SK-N-SH (cell line): ENCODE results near the gene NCOR2. TPM values are rescaled to one million over a fixed set of nuclear protein-coding genes. Genes with fewer than 3 reads are reported as not detected.

Experiments
- CTCF ChIA-PET: fragments of 300-600, 350-600 bp; formaldehyde crosslinking; extraction: SDS; loops from one replicate; lab custom pipeline; 2021; lab: Yijun Ruan, JAX
- POLR2A ChIA-PET: fragments of 350-600 bp; sonication (Branson Sonifier 250); formaldehyde crosslinking; extraction: SDS; loops from one replicate; lab custom pipeline; 2020; ENCODE audit warnings: antibody characterized with exemption, inconsistent platforms; lab: Yijun Ruan, JAX
- DNase-seq: peaks from one replicate; pipeline ENCODE4 v3.0.0; 2012
- H2AFZ ChIP-seq: fragments of 200-600 bp; sonication (generic); 2 replicates; pipeline ENCODE4 v1.8.1; 2016; ENCODE audit warnings: antibody characterized with exemption, mild to moderate bottlenecking, low read depth
- H3F3A ChIP-seq: fragments of 200-600 bp; sonication (generic); replicated peaks from 2 replicates; pipeline ENCODE3; 2016; ENCODE audit warnings: antibody characterized with exemption, mild to moderate bottlenecking; ENCODE audit not compliant: insufficient read depth
- H3K27ac ChIP-seq, 2 experiments: fragments of 200-500 bp in 1 of 2; fragments of 200-600 bp in 1 of 2; sonication (Bioruptor generic) in 1 of 2; sonication (generic), shearing (Covaris generic) in 1 of 2; 2 replicates each; pipeline versions ENCODE4 v1.5.1 to v1.6.1; 2014 to 2016; ENCODE audit warnings: low read depth in 2 of 2, inconsistent platforms in 1 of 2, low read length in 1 of 2, mild to moderate bottlenecking in 1 of 2, mixed read lengths in 1 of 2
- H3K27me3 ChIP-seq: fragments of 200-600 bp; sonication (generic), shearing (Covaris generic); 2 replicates; pipeline ENCODE4 v1.6.1; 2016; ENCODE audit warnings: mixed run types; ENCODE audit not compliant: insufficient read depth
- H3K36me3 ChIP-seq, 2 experiments: fragments of 200-500 bp in 1 of 2; fragments of 200-600 bp in 1 of 2; sonication (Bioruptor generic) in 1 of 2; sonication (generic) in 1 of 2; replicated peaks in 1 of 2; 2 replicates each; pipeline versions ENCODE3 to v1.5.1; 2014 to 2016; ENCODE audit warnings: low read length in 1 of 2, mild to moderate bottlenecking in 1 of 2; ENCODE audit not compliant: insufficient read depth in 2 of 2, control insufficient read depth in 1 of 2
- H3K4me1 ChIP-seq, 2 experiments: fragments of 200-500 bp in 1 of 2; fragments of 200-600 bp in 1 of 2; sonication (Bioruptor generic) in 1 of 2; sonication (generic), shearing (Covaris generic) in 1 of 2; 2 replicates each; pipeline versions ENCODE4 v1.5.1 to v1.6.1; 2014 to 2016; ENCODE audit warnings: low read depth in 1 of 2, low read length in 1 of 2, mixed run types in 1 of 2; ENCODE audit not compliant: insufficient read depth in 2 of 2, control insufficient read depth in 1 of 2
- H3K4me2 ChIP-seq: fragments of 200-600 bp; sonication (generic), shearing (Covaris generic); 2 replicates; pipeline ENCODE4 v1.6.1; 2017; ENCODE audit warnings: mixed run types
- H3K4me3 ChIP-seq, 2 experiments: fragments of 200-500 bp in 1 of 2; fragments of 200-600 bp in 1 of 2; sonication (Bioruptor generic) in 1 of 2; sonication (generic), shearing (Covaris generic) in 1 of 2; 2 replicates each; pipeline versions ENCODE4 v1.5.1 to v1.8.1; 2014 to 2016; ENCODE audit warnings: low read depth in 2 of 2, inconsistent platforms in 1 of 2, low read length in 1 of 2, mild to moderate bottlenecking in 1 of 2, mixed read lengths in 1 of 2, moderate library complexity in 1 of 2
- H3K79me2 ChIP-seq: fragments of 200-600 bp; sonication (generic); 2 replicates; pipeline ENCODE4 v1.8.1; 2017; ENCODE audit warnings: mild to moderate bottlenecking; ENCODE audit not compliant: insufficient read depth
- H3K9ac ChIP-seq: fragments of 200-600 bp; sonication (generic); 2 replicates; pipeline ENCODE4 v1.6.1; 2017; ENCODE audit warnings: mixed run types
- H3K9me2 ChIP-seq: fragments of 200-600 bp; sonication (generic); 2 replicates; pipeline ENCODE4 v1.6.1; 2017; ENCODE audit warnings: mixed run types
- H3K9me3 ChIP-seq: fragments of 200-600 bp; sonication (generic); 2 replicates; pipeline ENCODE4 v1.6.1; 2017; ENCODE audit warnings: mixed run types, mild to moderate bottlenecking, moderate library complexity
- H4K20me1 ChIP-seq: fragments of 200-600 bp; sonication (generic); 2 replicates; pipeline ENCODE4 v1.6.1; 2017; ENCODE audit warnings: mild to moderate bottlenecking, mixed run types; ENCODE audit not compliant: insufficient read depth
- CTCF ChIP-seq: fragments of 200-600 bp; sonication (generic); IDR thresholded peaks from 2 replicates; pipeline ENCODE4 v1.6.1; 2017; ENCODE audit warnings: antibody characterized with exemption, mild to moderate bottlenecking, moderate library complexity
- ELF1 ChIP-seq: IDR thresholded peaks from 2 replicates; pipeline ENCODE4 v1.4.0; 2012
- GABPA ChIP-seq: IDR thresholded peaks from 2 replicates; pipeline ENCODE4 v1.4.0; 2012; ENCODE audit warnings: low read depth, mild to moderate bottlenecking
- GATA2 ChIP-seq: sonication (generic); formaldehyde crosslinking; IDR thresholded peaks from 2 replicates; pipeline ENCODE4 v1.5.0; 2020; ENCODE audit warnings: mild to moderate bottlenecking, missing genetic modification reagents
- MEF2A ChIP-seq: IDR thresholded peaks from 2 replicates; pipeline ENCODE4 v1.4.0; 2012; ENCODE audit warnings: low read depth, borderline replicate concordance
- NFIC ChIP-seq: IDR thresholded peaks from 2 replicates; pipeline ENCODE4 v1.4.0; 2012; ENCODE audit warnings: borderline replicate concordance
- RFX5 ChIP-seq: IDR thresholded peaks from 2 replicates; pipeline ENCODE4 v1.6.1; 2012; ENCODE audit warnings: mild to moderate bottlenecking, improper control_type of control experiment, low read length
- SIN3A ChIP-seq: IDR thresholded peaks from 2 replicates; pipeline ENCODE4 v1.6.1; 2012; ENCODE audit warnings: low read depth, mild to moderate bottlenecking, low read length, moderate library complexity, borderline replicate concordance
- TAF1 ChIP-seq: IDR thresholded peaks from 2 replicates; pipeline ENCODE4 v1.6.1; 2012; ENCODE audit warnings: low read depth, mild to moderate bottlenecking, low read length, moderate library complexity, borderline replicate concordance
- ZBTB33 ChIP-seq: IDR thresholded peaks from 2 replicates; pipeline ENCODE4 v1.4.0; 2012; ENCODE audit warnings: low read depth, borderline replicate concordance
- WGBS: methylation state at CpG from one replicate; pipeline ENCODE4 v1.1.6; 2017; ENCODE audit warnings: low lambda C conversion rate; 5-methylcytosine and 5-hydroxymethylcytosine counted together
- polyA plus RNA-seq, 3 experiments: library from polyadenylated mRNA; depleted of rRNA; stranded (reverse); fragments of >200 nt; gene quantifications; 2 replicates each; pipeline ENCODE4 v1.2.3, GENCODE V29; 2012
- TF ChIP-seq, protein P1 (sequence below): IDR thresholded peaks from 2 replicates; pipeline ENCODE4 v1.6.1; 2012; ENCODE audit warnings: mild to moderate bottlenecking, low read depth, low read length, moderate library complexity

NCOR2 gene
- polyA plus RNA-seq, 1 of the 3 experiments (the other 2 are of a cell fraction) = 19.0 TPM

GRCh38 chr12:124560146-124560890 is 7.1 kb downstream of the NCOR2 start:
- POLR2A ChIA-PET = no interaction called here
- no peak for DNase-seq
- Histone ChIP-seq H2AFZ (no peak overlapping the region), H3K9ac (no peak overlapping the region), H3K36me3 (peaks cover 3 to 7% of the 10 kb centered on the region in 2 experiments), H3F3A (peaks cover 5% of the 10 kb centered on the region), H3K4me3 (no peak overlapping the region), H3K79me2 (peaks cover 98% of the 10 kb centered on the region), H3K9me2 (no peaks in the 10 kb centered on the region), H4K20me1 (peaks cover 98% of the 10 kb centered on the region), H3K4me2 (no peak overlapping the region), H3K27ac (no peak overlapping the region; a peak in 1 of 4 replicates), H3K9me3 (no peaks in the 10 kb centered on the region), H3K4me1 (peaks cover 0 to 57% of the 10 kb centered on the region in 2 experiments; a peak in 3 of 4 replicates), H3K27me3 (no peaks in the 10 kb centered on the region)
- CTCF ChIA-PET = interaction anchor here (1.2 to 1.7 kb wide), 3 partner anchors 9 to 206 kb away, joined by 3 read pairs; no protein-coding TSS in a partner anchor
- 89% methylated on average over 21 of the region's 21 CpGs for WGBS
- TF ChIP-seq RFX5 (no peak), GABPA (no peak), ZBTB33 (no peak), NFIC (no peak), MEF2A (no peak), ELF1 (no peak), SIN3A (no peak), GATA2 (CRISPR knock-in tag) (no peak), TAF1 (no peak), CTCF (no peak)
- TF ChIP-seq, protein P1, sequence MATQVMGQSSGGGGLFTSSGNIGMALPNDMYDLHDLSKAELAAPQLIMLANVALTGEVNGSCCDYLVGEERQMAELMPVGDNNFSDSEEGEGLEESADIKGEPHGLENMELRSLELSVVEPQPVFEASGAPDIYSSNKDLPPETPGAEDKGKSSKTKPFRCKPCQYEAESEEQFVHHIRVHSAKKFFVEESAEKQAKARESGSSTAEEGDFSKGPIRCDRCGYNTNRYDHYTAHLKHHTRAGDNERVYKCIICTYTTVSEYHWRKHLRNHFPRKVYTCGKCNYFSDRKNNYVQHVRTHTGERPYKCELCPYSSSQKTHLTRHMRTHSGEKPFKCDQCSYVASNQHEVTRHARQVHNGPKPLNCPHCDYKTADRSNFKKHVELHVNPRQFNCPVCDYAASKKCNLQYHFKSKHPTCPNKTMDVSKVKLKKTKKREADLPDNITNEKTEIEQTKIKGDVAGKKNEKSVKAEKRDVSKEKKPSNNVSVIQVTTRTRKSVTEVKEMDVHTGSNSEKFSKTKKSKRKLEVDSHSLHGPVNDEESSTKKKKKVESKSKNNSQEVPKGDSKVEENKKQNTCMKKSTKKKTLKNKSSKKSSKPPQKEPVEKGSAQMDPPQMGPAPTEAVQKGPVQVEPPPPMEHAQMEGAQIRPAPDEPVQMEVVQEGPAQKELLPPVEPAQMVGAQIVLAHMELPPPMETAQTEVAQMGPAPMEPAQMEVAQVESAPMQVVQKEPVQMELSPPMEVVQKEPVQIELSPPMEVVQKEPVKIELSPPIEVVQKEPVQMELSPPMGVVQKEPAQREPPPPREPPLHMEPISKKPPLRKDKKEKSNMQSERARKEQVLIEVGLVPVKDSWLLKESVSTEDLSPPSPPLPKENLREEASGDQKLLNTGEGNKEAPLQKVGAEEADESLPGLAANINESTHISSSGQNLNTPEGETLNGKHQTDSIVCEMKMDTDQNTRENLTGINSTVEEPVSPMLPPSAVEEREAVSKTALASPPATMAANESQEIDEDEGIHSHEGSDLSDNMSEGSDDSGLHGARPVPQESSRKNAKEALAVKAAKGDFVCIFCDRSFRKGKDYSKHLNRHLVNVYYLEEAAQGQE = no peak
